ENCODE data around the gene ATXN7L1.

- no peak for TF ChIP-seq GATA2 (IDR thresholded peaks at IDR 0.05; ENCODE audit: low read depth, low read length)
- no peak for TF ChIP-seq GATA3 (IDR thresholded peaks at IDR 0.05; ENCODE audit: low read depth, low read length)
These were observed 297.9 kb downstream of the ATXN7L1 start for GRCh38 chr7:105578496-105578895.

Data from SH-SY5Y (cell line).